ENCODE results near the gene PLD1.

Gene PLD1

DNA sequence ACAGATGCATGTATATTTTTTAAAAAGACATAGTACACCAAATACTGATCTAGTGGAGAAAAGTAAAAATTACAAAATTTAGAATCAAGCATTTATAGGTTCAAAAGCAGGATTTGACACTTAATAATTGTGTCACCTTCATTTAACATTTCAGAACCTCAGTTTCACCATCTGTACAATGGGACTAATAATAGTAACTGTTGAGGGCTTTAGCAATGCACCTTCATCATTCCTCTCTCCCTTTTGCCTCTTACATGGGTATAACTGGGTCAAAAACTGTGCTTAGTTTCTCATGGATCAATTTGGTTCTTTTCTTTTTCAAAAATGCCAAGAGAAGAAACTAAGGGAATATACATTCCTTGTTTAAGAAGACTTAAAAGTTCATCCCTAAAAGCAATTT is 27.4 kb upstream of the PLD1 start:
- TF ChIP-seq POLR2AphosphoS5 (IDR thresholded peaks at IDR 0.05; ENCODE audit: low read depth, low read length), result no peak

DNA sequence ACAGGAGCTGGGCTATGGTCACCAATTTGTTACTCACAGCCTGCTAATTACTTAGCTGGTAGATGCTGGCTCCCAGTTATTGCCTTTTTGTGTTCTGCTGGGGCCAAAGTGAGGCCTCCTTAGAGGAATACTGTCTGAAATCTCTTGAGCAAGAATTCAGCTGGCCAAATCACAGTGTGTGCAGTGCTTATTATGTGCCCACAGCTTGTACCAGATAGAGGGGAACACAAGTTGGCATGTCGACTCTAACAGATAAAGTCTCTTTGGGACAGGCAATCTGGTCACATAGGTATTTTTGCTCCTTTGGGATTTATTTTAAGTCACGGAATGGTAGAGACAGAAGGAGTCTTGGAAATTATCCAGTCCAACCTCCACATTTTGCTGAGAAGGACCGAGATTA is 26.6 kb upstream of the PLD1 start:
- no peak for TF ChIP-seq FOXP2 (optimal IDR thresholded peaks at IDR 0.05; ENCODE audit: borderline replicate concordance, extremely low read depth, extremely low read length, insufficient read depth)
- TF ChIP-seq SIN3A (IDR thresholded peaks at IDR 0.05; ENCODE audit: borderline replicate concordance, insufficient read depth, low read length), result no peak
- TF ChIP-seq, protein P1, sequence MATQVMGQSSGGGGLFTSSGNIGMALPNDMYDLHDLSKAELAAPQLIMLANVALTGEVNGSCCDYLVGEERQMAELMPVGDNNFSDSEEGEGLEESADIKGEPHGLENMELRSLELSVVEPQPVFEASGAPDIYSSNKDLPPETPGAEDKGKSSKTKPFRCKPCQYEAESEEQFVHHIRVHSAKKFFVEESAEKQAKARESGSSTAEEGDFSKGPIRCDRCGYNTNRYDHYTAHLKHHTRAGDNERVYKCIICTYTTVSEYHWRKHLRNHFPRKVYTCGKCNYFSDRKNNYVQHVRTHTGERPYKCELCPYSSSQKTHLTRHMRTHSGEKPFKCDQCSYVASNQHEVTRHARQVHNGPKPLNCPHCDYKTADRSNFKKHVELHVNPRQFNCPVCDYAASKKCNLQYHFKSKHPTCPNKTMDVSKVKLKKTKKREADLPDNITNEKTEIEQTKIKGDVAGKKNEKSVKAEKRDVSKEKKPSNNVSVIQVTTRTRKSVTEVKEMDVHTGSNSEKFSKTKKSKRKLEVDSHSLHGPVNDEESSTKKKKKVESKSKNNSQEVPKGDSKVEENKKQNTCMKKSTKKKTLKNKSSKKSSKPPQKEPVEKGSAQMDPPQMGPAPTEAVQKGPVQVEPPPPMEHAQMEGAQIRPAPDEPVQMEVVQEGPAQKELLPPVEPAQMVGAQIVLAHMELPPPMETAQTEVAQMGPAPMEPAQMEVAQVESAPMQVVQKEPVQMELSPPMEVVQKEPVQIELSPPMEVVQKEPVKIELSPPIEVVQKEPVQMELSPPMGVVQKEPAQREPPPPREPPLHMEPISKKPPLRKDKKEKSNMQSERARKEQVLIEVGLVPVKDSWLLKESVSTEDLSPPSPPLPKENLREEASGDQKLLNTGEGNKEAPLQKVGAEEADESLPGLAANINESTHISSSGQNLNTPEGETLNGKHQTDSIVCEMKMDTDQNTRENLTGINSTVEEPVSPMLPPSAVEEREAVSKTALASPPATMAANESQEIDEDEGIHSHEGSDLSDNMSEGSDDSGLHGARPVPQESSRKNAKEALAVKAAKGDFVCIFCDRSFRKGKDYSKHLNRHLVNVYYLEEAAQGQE (IDR thresholded peaks at IDR 0.05; ENCODE audit: insufficient read depth in 1 of 2, low read depth in 2 of 2, low read length in 2 of 2), result no peak
- TF ChIP-seq TAF1 (IDR thresholded peaks at IDR 0.05; ENCODE audit: borderline replicate concordance, insufficient read depth, low read length), result no peak
- TF ChIP-seq POLR2AphosphoS5 (IDR thresholded peaks at IDR 0.05; ENCODE audit: low read depth, low read length), result no peak

DNA sequence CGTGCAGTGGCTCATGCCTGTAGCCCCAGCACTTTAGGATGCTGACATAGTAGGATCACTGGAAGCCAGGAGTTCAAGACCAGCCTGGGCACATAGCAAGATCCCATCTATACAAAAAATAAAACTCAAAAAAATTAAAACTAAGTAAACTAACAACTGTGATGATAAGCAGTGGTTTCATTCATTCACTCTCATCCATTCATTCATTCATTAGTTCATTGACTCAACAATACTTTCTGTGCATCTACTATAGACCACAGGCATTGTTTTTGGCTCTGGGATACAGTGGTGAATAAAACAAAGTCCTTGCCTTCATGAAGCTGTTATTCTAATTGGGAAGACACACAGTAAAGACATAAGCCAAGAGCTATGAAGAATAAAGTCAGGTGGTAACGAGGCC is 25.3 kb upstream of the PLD1 start:
- no peak for TF ChIP-seq TAF1 (IDR thresholded peaks at IDR 0.05; ENCODE audit: borderline replicate concordance, insufficient read depth, low read length)
- no peak for TF ChIP-seq SIN3A (IDR thresholded peaks at IDR 0.05; ENCODE audit: borderline replicate concordance, insufficient read depth, low read length)
- TF ChIP-seq, protein P1 (IDR thresholded peaks at IDR 0.05; ENCODE audit: insufficient read depth in 1 of 2, low read depth in 2 of 2, low read length in 2 of 2), result no peak
- no peak for TF ChIP-seq POLR2AphosphoS5 (IDR thresholded peaks at IDR 0.05; ENCODE audit: low read depth, low read length)
- no peak for TF ChIP-seq FOXP2 (optimal IDR thresholded peaks at IDR 0.05; ENCODE audit: borderline replicate concordance, extremely low read depth, extremely low read length, insufficient read depth)

DNA sequence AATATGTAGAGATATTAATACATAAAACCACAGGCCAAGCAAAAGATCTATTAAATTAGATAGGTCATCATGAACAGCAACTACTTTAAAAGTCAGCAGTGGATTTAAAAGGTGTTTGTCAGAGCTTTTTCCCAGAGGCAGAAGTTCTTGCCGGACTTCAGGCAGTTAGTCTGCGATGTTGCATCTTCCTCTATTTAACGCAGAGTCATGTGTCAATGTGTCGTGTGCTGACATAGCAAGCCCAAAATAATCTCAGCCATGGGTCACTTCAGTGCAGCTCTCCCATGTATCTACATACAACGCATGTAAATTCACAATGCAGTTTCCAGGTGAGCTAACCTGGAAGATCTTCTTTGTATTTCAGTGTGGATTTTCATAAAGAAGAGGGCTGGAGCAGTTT is 24.8 kb upstream of the PLD1 start:
- TF ChIP-seq POLR2AphosphoS5 (IDR thresholded peaks at IDR 0.05; ENCODE audit: low read depth, low read length), result no peak
- TF ChIP-seq, protein P1 (IDR thresholded peaks at IDR 0.05; ENCODE audit: insufficient read depth in 1 of 2, low read depth in 2 of 2, low read length in 2 of 2), result no peak
- no peak for TF ChIP-seq FOXP2 (optimal IDR thresholded peaks at IDR 0.05; ENCODE audit: borderline replicate concordance, extremely low read depth, extremely low read length, insufficient read depth)
- TF ChIP-seq SIN3A (IDR thresholded peaks at IDR 0.05; ENCODE audit: borderline replicate concordance, insufficient read depth, low read length), result no peak
- no peak for TF ChIP-seq TAF1 (IDR thresholded peaks at IDR 0.05; ENCODE audit: borderline replicate concordance, insufficient read depth, low read length)

DNA sequence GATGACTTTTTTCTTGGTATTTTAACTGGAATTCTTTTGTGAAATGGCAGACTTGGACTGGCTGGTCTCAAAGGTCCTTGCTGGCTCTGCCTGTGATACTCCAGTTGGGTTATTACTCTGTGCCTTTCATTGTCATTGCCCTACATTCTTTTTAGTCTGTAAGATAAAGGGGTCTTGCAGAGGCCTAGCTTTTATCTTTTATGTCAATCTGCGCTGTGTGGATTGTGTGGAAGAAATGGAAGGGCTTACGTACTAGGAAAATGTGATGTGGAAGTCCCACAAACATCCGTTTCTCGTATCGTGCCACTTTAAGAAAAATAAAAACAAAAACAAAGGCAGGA is 24.1 kb upstream of the PLD1 start:
- TF ChIP-seq FOXP2 (optimal IDR thresholded peaks at IDR 0.05; ENCODE audit: borderline replicate concordance, extremely low read depth, extremely low read length, insufficient read depth) (no peak), TAF1 (IDR thresholded peaks at IDR 0.05; ENCODE audit: borderline replicate concordance, insufficient read depth, low read length) (no peak), POLR2AphosphoS5 (IDR thresholded peaks at IDR 0.05; ENCODE audit: low read depth, low read length) (no peak), SIN3A (IDR thresholded peaks at IDR 0.05; ENCODE audit: borderline replicate concordance, insufficient read depth, low read length) (no peak)
- TF ChIP-seq, protein P1 (IDR thresholded peaks at IDR 0.05; ENCODE audit: insufficient read depth in 1 of 2, low read depth in 2 of 2, low read length in 2 of 2), result no peak
